ENCODE data around the gene GRK2.
A peak's percentile ranks its signal among the peaks of the same experiment; 100 is the strongest.

Gene GRK2

GRCh38 chr11:67286621-67287333, 20.5 kb downstream of the GRK2 start:
- TF ChIP-seq, protein P1, sequence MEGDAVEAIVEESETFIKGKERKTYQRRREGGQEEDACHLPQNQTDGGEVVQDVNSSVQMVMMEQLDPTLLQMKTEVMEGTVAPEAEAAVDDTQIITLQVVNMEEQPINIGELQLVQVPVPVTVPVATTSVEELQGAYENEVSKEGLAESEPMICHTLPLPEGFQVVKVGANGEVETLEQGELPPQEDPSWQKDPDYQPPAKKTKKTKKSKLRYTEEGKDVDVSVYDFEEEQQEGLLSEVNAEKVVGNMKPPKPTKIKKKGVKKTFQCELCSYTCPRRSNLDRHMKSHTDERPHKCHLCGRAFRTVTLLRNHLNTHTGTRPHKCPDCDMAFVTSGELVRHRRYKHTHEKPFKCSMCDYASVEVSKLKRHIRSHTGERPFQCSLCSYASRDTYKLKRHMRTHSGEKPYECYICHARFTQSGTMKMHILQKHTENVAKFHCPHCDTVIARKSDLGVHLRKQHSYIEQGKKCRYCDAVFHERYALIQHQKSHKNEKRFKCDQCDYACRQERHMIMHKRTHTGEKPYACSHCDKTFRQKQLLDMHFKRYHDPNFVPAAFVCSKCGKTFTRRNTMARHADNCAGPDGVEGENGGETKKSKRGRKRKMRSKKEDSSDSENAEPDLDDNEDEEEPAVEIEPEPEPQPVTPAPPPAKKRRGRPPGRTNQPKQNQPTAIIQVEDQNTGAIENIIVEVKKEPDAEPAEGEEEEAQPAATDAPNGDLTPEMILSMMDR (IDR thresholded peaks at IDR 0.05; ENCODE audit: low read depth, low read length), result no peak
- H3K4me3 ChIP-seq (ENCODE audit: low read depth, low read length), result no peak overlapping the region

- TF ChIP-seq, protein P1 (IDR thresholded peaks at IDR 0.05; ENCODE audit: low read depth, low read length), result no peak
- peak overlapping the region; percentile 70 for H3K4me3 ChIP-seq (ENCODE audit: low read depth, low read length)
These were observed 21.3 kb downstream of the GRK2 start for GRCh38 chr11:67287355-67288197.

DNA sequence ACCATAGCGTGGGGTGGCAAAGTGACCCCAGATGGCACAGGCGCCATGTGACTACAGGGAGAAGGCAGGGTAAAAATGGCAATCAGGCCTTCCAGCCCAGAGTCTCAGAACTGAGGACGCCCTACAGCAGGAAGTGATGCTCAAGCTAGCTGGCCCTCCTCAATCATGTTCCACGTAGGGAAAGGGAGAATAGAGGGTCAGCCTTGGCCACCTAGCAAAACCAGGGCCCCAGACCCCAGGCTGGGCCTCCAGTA, 21.9 kb downstream of the GRK2 start:
- TF ChIP-seq, protein P1 (IDR thresholded peaks at IDR 0.05; ENCODE audit: low read depth, low read length), result no peak
- peak overlapping the region; percentile 70 for H3K4me3 ChIP-seq (ENCODE audit: low read depth, low read length)

DNA sequence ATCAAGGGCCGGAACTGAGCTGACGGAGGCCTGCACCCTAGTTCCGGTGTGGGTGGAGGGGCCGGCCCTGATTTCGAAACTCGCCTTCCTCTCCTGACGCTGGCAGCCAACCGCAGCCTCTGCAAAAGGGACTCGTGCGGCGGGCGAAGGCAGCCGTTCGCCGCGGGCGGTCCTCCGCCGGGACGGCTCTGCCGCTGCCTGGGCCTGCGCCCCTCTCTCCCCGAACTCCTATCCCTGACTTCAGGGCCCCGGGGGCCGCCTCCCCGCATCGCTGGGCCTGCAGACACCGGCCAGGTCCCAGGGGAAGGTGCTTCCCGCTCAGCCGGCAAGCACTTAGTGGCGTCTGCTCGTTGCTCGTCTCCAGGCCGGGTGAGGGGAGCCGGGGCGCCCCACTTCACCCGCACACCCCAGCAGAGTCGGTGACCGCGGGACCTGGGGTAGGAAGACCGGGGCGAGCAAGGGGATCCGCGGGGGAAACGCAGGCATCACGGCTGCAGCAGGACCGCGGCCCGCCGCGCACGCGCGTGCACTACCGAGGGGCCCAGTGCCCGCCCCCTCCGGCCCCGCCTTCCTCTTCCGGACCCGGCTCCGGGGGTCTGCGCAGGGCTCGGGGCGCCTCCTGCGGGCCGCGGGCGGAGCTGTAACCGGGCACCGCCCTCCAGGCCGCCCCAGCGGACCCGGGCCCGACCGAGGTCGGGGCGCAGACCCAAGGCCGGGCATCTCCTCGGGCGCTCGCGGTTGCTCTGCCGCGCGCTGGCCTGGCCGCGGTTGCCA, 22.4 kb downstream of the GRK2 start:
- TF ChIP-seq, protein P1 (IDR thresholded peaks at IDR 0.05; ENCODE audit: low read depth, low read length), result peak; percentile 13; the same call in 1 of the 2 replicates
- H3K4me3 ChIP-seq (ENCODE audit: low read depth, low read length), result peak overlapping the region; percentile 70

- H3K4me3 ChIP-seq (ENCODE audit: low read depth, low read length), result peak within 1 kb of the TSS; percentile 74
- TF ChIP-seq, protein P1 (IDR thresholded peaks at IDR 0.05; ENCODE audit: low read depth, low read length), result no peak
These were observed 23.0 kb downstream of the GRK2 start, which contains the start of gene ANKRD13D for GRCh38 chr11:67289226-67289650. ANKRD13D (plus strand) TSS chr11:67289303; CDS start chr11:67289461, 158 bp downstream.

GRCh38 chr11:67289651-67290479, 23.6 kb downstream of the GRK2 start:
- TF ChIP-seq, protein P1 (IDR thresholded peaks at IDR 0.05; ENCODE audit: low read depth, low read length), result no peak
- H3K4me3 ChIP-seq (ENCODE audit: low read depth, low read length), result peak overlapping the region; percentile 74
